Common myeloid progenitor, CD34-positive (primary cell): ENCODE results near the gene CAPZB.
"Not testable (repeated sequence)": the region's sequence is repeated elsewhere in the genome, so short reads cannot be mapped to it uniquely, and the experiment has no call there.

Experiments
- CTCF ChIA-PET: fragments of 350-600 bp; sonication (Branson Sonifier 250); formaldehyde crosslinking; loops from one replicate; lab custom pipeline; 2021; ENCODE audit warnings: antibody characterized with exemption; lab: Charles Lee
- POLR2A ChIA-PET: fragments of 350-600 bp; sonication (Branson Sonifier 250); formaldehyde crosslinking; loops from one replicate; lab custom pipeline; 2021; ENCODE audit warnings: antibody characterized with exemption; lab: Charles Lee
- DNase-seq, 3 donors: peaks; one replicate each; pipeline versions ENCODE4 v3.0.0 to v3.0.0-alpha.2; 2013
- H3K27ac ChIP-seq, 2 experiments: 1 replicate in 1 of 2; 2 replicates in 1 of 2; pipeline ENCODE4 v1.7.0; 2013; ENCODE audit warnings: inconsistent platforms in 2 of 2, low read length in 2 of 2, mild to moderate bottlenecking in 2 of 2, low read depth in 1 of 2, moderate library complexity in 1 of 2; ENCODE audit not compliant: severe bottlenecking in 2 of 2, insufficient read depth in 1 of 2, poor library complexity in 1 of 2
- H3K27me3 ChIP-seq, 5 experiments: replicated peaks in 2 of 5; 1 replicate in 3 of 5; 2 replicates in 2 of 5; pipeline versions ENCODE4 v1.6.1 to v1.7.0; 2013; ENCODE audit warnings: low read length in 4 of 5, mild to moderate bottlenecking in 2 of 5, moderate library complexity in 2 of 5, inconsistent platforms in 1 of 5; ENCODE audit not compliant: insufficient read depth in 5 of 5, control insufficient read depth in 4 of 5
- H3K36me3 ChIP-seq, 4 experiments: 1 replicate in 2 of 4; 2 replicates in 2 of 4; pipeline versions ENCODE4 v1.6.1 to v1.7.0; 2013; ENCODE audit warnings: low read length in 3 of 4, control low read depth in 1 of 4, mild to moderate bottlenecking in 1 of 4; ENCODE audit not compliant: control insufficient read depth in 4 of 4, insufficient read depth in 4 of 4
- H3K4me1 ChIP-seq, 4 experiments: 1 replicate in 3 of 4; 2 replicates in 1 of 4; pipeline versions ENCODE4 v1.6.1 to v1.7.1; 2013; ENCODE audit warnings: low read length in 3 of 4, mild to moderate bottlenecking in 3 of 4, control low read depth in 1 of 4, inconsistent platforms in 1 of 4, moderate library complexity in 1 of 4; ENCODE audit not compliant: control insufficient read depth in 4 of 4, insufficient read depth in 4 of 4; ENCODE audit errors: control extremely low read depth in 1 of 4
- H3K4me3 ChIP-seq, 7 experiments: 1 replicate in 4 of 7; 2 replicates in 3 of 7; pipeline versions ENCODE4 v1.5.1 to v1.7.0; 2013; ENCODE audit warnings: mild to moderate bottlenecking in 7 of 7, low read length in 6 of 7, moderate library complexity in 6 of 7, inconsistent platforms in 2 of 7, low read depth in 2 of 7, control low read depth in 1 of 7; ENCODE audit not compliant: insufficient read depth in 4 of 7, control insufficient read depth in 1 of 7; ENCODE audit errors: extremely low read depth in 1 of 7
- H3K9me3 ChIP-seq, 5 experiments: 1 replicate in 4 of 5; 2 replicates in 1 of 5; pipeline versions ENCODE4 v1.6.1 to v1.7.1; 2013; ENCODE audit warnings: low read length in 4 of 5, mild to moderate bottlenecking in 2 of 5, inconsistent platforms in 1 of 5, low read depth in 1 of 5, moderate library complexity in 1 of 5; ENCODE audit not compliant: control insufficient read depth in 4 of 5, insufficient read depth in 2 of 5; ENCODE audit errors: control extremely low read depth in 1 of 5
- WGBS: methylation state at CpG from one replicate; pipeline ENCODE4 v1.1.5; 2013; ENCODE audit not compliant: insufficient coverage; 5-methylcytosine and 5-hydroxymethylcytosine counted together

CAPZB gene

GRCh38 chr1:19525607-19526545, 40.5 kb upstream of the CAPZB start:
- H3K4me3 ChIP-seq: no peak overlapping the region
- no peaks in the 10 kb centered on the region for H3K27me3 ChIP-seq
- H3K27ac ChIP-seq: no peak overlapping the region
- H3K4me1 ChIP-seq: no peaks in the 10 kb centered on the region
- peaks cover 0 to 2% (median 0%) of the 10 kb centered on the region in 5 experiments for H3K9me3 ChIP-seq
- CTCF ChIA-PET: interaction anchor here (1.3 to 1.8 kb wide), 4 partner anchors 9 to 56 kb away, joined by 4 to 5 read pairs (median 4); no protein-coding TSS in a partner anchor
- POLR2A ChIA-PET: no interaction called here
- no peaks in the 10 kb centered on the region for H3K36me3 ChIP-seq
- 94% methylated on average over 2 of the region's 8 CpGs for WGBS
- DNase-seq: no peak

- whole genome bisulfite sequencing: 94% methylated on average over 2 of the region's 5 CpGs
- ChIA-PET CTCF (interaction anchor here (0.9 to 1.7 kb wide), 4 partner anchors 23 to 180 kb away, joined by 3 to 4 read pairs (median 4); no protein-coding TSS in a partner anchor), POLR2A (interaction anchor here (0.6 kb wide), 1 partner anchor 32 kb away, joined by 3 read pairs; no protein-coding TSS in a partner anchor)
These were observed 39.5 kb upstream of the CAPZB start for GRCh38 chr1:19524791-19525190.

GRCh38 chr1:19522570-19522969, 37.2 kb upstream of the CAPZB start:
- CTCF ChIA-PET, POLR2A ChIA-PET: not testable (repeated sequence)
- WGBS: 100% methylated on average over 1 of the region's 4 CpGs

More at GRCh38 chr1:19524791-19525190, 39.5 kb upstream of the CAPZB start:
- Histone ChIP-seq H3K27ac (no peak overlapping the region), H3K9me3 (no peaks in the 10 kb centered on the region), H3K36me3 (no peaks in the 10 kb centered on the region), H3K4me1 (no peaks in the 10 kb centered on the region), H3K27me3 (no peaks in the 10 kb centered on the region), H3K4me3 (no peak overlapping the region)
- DNase-seq: no peak

GRCh38 chr1:19521411-19521810, 36.1 kb upstream of the CAPZB start:
- no CpG with 5 or more reads among the region's 2 CpGs for whole genome bisulfite sequencing
- Histone ChIP-seq H3K27ac (no peak overlapping the region), H3K4me3 (no peak overlapping the region), H3K27me3 (no peaks in the 10 kb centered on the region), H3K36me3 (no peaks in the 10 kb centered on the region), H3K9me3 (peaks cover 0 to 5% (median 0%) of the 10 kb centered on the region in 5 experiments), H3K4me1 (peaks cover 0 to 3% (median 0%) of the 10 kb centered on the region in 4 experiments)
- ChIA-PET POLR2A (no interaction called here), CTCF (no interaction called here)
- no peak for DNase-seq

More at GRCh38 chr1:19522570-19522969, 37.2 kb upstream of the CAPZB start:
- H3K4me1 ChIP-seq, H3K27ac ChIP-seq, H3K9me3 ChIP-seq, H3K27me3 ChIP-seq, H3K36me3 ChIP-seq, DNase-seq, H3K4me3 ChIP-seq: not testable (repeated sequence)

- H3K36me3 ChIP-seq: no peaks in the 10 kb centered on the region
- no peak overlapping the region for H3K27ac ChIP-seq
- ChIA-PET POLR2A (no interaction called here), CTCF (interaction anchor here (1.4 to 2.1 kb wide), 3 partner anchors 9 to 23 kb away, joined by 3 to 5 read pairs (median 3); no protein-coding TSS in a partner anchor)
- H3K4me3 ChIP-seq: no peak overlapping the region
- H3K4me1 ChIP-seq: peaks cover 0 to 3% (median 0%) of the 10 kb centered on the region in 4 experiments
- no peak for DNase-seq
- H3K27me3 ChIP-seq: no peaks in the 10 kb centered on the region
- peaks cover 0 to 5% (median 0%) of the 10 kb centered on the region in 5 experiments for H3K9me3 ChIP-seq
These were observed 31.7 kb upstream of the CAPZB start for GRCh38 chr1:19517017-19517416.

GRCh38 chr1:19515201-19515600, 29.9 kb upstream of the CAPZB start:
- Histone ChIP-seq H3K4me1 (peaks cover 5 to 17% (median 12%) of the 10 kb centered on the region in 4 experiments), H3K4me3 (no peak overlapping the region), H3K36me3 (no peaks in the 10 kb centered on the region), H3K27ac (no peak overlapping the region), H3K27me3 (no peaks in the 10 kb centered on the region), H3K9me3 (peaks cover 0 to 5% (median 0%) of the 10 kb centered on the region in 5 experiments)
- CTCF ChIA-PET: interaction anchor here (0.7 to 1.3 kb wide), 3 partner anchors 33 to 104 kb away, joined by 3 to 4 read pairs (median 4); no protein-coding TSS in a partner anchor
- POLR2A ChIA-PET: no interaction called here
- DNase-seq: no peak
- WGBS: 93% methylated on average over 3 of the region's 4 CpGs
